Hepatocyte (in vitro differentiated cells): ENCODE data around the gene SMC1A.

ENCODE experiments used
- CTCF ChIP-seq: fragments of 200-600 bp; sonication (generic); IDR thresholded peaks from 2 replicates; pipeline ENCODE4 v1.5.1; 2016; ENCODE audit warnings: antibody characterized with exemption, mild to moderate bottlenecking; ENCODE audit not compliant: poor library complexity
- EZH2 ChIP-seq: fragments of 200-600 bp; sonication (generic); IDR thresholded peaks from 2 replicates; pipeline ENCODE4 v1.6.1; 2016; ENCODE audit warnings: antibody characterized with exemption, mild to moderate bottlenecking, borderline replicate concordance

GRCh38 chrX:53412446-53412845 lies 10.0 kb downstream of the SMC1A start:
- no peak for TF ChIP-seq CTCF
- TF ChIP-seq EZH2, result no peak
